COR-L47 (cell line): ENCODE measurements around the gene HOXA3.

ENCODE experiments used
- DNase-seq: peaks from one replicate; lab custom pipeline; 2025; lab: John Stamatoyannopoulos, UW

The HOXA3 gene

DNA sequence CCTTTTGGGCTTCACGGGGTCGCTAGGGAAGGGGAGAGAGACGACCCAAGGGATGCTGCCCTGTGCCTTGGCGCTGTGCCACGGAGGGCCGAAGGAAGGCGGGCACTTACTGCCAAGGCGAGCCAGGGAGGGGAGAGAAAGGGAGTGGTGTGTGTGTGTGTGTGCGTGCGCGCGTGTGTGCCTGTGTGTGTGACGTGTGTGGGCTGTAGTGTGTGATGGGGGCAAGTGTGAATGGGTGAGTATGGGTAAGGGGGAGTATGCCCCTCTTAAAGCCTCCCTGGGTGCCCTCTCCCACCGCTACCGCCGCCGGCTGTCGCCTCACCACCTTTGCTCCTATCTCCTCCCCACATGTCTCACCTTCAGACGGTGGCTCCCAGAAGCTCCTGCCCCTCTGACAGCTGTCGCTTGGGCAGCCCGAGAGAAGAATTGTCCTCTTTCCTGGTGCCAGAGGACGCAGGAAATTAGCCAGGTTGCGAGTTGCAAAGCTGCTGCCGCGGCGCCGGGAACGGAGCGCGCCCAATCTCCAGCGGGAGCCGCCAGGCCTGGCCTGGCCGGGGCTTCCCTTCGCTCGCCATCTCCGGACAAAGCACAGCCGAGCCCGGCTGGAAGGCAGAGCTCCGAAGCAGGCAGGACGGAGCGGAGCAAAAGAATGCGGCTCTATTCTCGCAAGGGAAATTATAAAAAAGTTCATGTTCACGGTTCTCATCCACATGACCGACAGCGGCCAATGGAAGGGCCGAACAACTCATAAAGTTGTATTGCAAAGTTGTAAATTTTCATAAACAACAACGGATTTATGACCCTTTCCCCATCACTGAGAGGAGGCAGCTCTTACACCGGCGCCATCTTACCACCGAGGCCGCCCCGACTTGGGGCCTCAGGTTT, at the start of gene HOXA3:
Gene HOXA3 (minus strand): TSS at position 653 of the 885 bp plus-strand sequence. CDS start 41,943 bp downstream, outside the sequence.
- no peak for DNase-seq

DNA sequence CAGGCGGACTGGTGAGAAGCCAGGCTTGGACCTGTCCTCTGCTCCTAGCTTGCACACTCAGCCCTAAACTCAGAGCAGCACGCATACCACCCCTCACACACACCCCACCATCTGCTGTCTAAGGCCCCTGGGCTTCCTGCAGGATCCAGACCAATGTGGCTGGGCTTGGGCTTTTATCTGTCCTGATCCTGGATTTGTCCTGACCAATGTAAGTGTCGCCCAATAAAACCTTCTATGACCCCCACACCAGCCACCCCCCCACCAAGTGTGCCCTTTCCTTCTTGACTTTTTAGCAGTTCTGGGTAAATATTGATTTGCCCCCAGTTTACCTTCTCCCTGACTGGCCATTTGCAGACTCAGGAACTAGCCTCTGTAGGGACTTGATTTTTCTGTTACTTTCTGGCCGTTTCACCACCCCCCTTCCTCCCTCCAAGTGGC, 49.2 kb upstream of the HOXA3 start:
- no peak for DNase-seq

DNA sequence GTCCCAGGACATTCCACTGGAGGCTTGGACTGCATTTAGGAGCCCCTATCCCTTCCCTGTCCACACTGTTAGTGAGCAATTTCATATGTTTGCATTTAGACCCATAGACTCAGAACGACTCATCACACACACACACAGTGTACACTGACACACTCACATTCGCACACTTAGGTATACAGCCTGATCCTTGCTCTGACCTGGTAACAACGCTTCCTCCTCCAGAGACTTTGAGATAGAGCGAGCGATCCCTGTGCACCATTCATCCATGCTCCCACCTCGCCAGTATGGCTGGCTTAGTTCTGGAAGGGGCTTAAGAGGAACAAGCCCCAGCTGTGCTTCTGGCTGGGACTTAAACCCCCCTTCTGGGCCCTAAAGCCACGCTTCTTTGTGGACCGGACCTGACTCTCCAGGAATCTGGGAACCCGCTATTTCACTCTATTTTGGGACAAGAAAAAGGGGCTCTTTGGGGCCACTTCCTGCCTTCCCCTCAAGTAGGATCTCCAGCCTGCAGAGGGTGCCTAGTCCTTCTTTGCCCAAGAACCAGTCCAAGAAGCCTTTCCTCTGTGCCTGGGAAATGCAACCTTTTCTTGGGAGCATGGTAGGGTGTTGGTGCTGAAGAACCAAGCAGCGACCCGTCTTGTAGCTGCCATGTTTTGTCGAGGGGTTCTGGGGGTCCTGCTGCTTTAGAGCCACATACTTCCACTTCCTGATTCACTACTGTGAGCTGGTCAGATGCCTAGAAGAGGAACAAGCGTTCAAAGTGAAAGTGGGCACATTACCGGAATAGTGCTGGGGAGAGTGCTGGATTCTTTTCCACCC, 48.6 kb upstream of the HOXA3 start:
- no peak for DNase-seq

GRCh38 chr7:27199849-27200760, 47.7 kb upstream of the HOXA3 start, which contains the start of gene HOXA13:
Gene HOXA13 (minus strand): TSS chr7:27200091. CDS start chr7:27200077, 14 bp downstream.
- DNase-seq: peak; percentile 56

- DNase-seq: no peak
Measured at GRCh38 chr7:27198871-27199801, 46.8 kb upstream of the HOXA3 start.

GRCh38 chr7:27198138-27198841, 45.9 kb upstream of the HOXA3 start:
- no peak for DNase-seq

DNA sequence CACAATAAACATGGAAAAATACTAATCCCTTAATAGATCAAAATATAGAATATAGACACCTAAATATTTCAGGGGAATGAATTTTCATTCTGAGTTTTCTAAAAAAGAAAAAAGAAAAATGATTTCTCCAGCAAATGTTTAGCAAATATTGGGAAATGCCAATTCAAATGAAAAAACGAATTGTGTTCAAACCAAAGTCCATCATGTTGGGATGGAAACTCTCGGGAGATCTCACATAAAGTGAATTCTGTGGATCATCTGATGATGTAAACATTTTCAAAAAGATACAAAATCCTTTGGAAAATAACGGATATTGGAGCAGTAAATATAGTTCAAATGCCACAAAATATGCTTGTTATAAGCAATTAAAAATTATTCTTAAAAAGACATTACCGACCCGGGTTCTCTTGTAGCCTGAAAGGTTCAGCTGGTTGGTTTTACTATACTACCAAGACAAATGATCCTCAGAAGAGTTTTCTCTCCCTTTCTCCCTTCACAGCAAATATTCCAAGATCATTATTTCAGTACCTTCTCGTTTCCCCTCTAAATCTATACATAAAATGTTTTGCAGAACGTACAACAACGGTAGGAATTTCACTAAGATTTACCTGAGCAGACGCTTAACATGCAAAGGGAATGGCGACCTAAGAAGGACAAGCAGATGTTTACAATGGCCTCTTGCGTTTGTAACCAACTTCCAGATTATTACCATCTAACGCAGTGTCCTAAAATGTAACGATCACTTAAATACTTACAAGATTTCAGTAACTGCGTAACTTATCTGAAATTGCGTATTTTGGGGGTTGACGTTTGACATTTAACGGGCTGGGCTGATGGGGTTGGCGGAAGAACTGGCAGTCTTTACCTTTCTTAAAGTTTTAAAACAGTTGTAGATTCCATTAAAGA, 45.0 kb upstream of the HOXA3 start:
- DNase-seq: no peak

DNA sequence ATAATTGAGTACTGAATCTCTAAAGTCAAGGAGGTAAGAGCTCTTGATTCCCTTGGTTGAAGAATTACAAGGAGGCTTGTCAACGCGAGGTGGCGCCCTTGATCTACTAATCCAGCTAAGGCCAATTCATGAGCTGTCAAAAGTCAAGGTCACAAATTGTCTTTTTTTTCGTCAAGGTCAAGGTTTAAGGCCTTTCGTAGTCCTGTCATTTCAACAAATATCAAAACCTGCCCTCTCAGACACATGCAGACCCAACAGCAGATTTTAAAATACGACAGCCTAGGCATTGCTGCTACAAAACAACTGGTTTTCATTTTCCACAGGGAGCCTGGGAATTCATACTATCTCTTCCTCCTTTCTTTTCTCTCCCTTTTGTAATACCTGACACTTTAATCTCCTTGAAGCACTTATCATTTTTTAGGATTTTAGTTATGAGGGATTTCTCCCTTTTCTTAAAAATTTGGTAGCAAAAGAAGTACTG, 43.9 kb upstream of the HOXA3 start:
- peak; percentile 43 for DNase-seq

DNA sequence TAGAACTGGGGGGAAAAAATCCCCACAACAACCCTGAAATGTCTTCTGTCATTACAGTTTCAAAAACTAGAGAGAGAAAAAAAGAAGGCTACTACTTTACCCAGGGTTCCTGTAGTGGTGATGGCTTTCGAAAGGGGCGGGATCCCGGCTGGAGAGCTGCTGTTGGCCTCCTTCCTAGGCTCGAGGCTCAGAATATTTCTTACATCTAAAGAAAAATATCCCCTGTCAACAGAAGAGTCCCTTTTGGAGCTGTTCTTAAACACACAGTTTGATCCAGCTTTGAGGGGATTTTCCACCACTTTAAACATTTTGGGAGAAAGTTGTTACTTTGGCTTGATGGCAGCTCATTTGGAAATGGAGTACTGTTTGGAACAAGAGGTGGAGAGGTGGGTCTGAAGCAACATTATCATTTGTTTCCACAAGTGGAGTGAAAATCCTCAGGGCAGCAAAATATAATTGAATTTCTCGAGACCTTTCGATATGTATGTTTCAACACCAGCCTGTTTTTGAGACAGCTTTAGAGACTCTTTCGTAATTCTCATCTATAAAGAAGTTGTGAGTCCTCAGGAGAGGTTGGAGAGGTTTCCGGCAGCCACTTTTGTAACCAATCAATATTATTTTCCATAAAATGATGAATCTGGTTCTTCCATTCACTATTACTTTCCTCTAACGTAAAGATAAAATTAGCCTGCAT, 42.5 kb upstream of the HOXA3 start:
- no peak for DNase-seq

- DNase-seq: no peak
Measured at GRCh38 chr7:27194002-27194352, 41.6 kb upstream of the HOXA3 start.

GRCh38 chr7:27193335-27194001, 41.1 kb upstream of the HOXA3 start:
- DNase-seq: no peak

DNA sequence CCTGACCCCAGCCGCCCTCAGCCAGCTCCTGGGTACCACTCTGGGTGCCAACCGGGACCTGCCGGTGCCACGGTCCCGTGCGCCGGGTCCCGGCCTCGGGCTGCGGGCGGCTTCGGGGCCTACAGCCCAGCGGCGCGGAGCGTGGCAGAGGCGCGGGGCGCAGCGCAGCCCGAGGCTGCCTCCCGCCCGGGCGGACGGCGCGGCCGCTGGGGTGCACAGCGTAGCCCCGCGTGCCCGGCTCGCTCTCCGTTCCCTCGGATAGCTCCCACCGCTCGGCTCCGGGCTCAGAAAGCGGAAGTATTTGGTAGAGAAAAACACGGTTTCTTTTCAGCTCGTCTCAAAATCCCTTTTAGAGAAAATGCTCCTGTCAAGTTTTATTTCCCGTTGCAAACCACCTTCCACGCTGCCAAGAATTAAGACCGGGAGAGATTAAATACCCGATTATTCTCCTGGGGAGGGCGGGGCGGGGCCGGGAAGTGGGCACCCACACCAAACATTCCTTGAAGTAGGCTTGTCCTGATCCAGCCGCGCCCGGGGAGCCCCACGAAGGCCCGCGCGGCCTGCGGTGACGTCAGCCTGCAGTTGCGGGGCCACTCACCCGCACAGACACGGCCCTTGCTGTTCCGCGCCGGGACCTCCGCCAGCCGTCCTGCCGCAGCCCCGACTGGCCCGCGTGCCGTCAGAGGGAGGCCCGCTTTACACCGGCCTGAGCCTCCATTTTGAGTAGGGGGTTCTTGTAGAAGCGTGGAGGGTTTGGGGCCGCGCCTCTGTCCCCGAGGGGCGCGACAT, 40.4 kb upstream of the HOXA3 start:
- DNase-seq: no peak

- DNase-seq: no peak
Measured at GRCh38 chr7:27191833-27192545, 39.6 kb upstream of the HOXA3 start.

DNA sequence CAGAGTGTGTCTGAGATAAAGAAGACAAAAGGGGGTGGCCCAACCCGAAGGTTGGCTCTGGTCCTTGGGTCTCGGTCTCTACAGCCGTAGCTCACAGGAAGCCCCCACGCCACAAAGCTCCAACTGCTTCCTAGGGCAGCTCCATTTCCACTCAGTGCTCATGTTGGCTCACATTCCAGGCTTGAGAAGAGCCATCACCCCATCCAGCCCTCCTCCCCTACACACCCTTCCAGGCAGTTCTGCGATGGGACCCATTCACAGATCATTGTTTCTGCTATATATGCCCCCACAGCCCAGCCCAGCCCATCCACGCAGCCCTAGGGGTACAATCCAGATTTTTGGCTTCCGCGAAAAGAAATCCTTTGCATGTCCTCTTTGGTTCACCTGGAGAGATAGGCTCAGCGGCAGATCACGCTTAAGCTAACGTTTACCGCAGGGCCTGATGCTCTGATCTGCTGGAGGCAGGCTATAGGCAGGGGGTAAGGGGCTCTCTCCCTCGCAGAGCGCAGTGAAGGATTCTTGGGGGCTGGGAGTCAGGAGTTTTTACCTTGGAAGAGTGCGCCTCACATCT, 38.9 kb upstream of the HOXA3 start:
- no peak for DNase-seq

- DNase-seq: no peak
Measured at GRCh38 chr7:27189997-27190748, 37.8 kb upstream of the HOXA3 start.
